GM23338 (cell line): ENCODE measurements around the gene C1orf21. TPM values are rescaled to one million over a fixed set of nuclear protein-coding genes. Genes with fewer than 3 reads are reported as not detected.

Experiments
- ATAC-seq: fragments of 200-7000 bp; cut with Tn5 transposase; 3 replicates; pipeline ENCODE4 v1.9.1; 2020
- DNase-seq: peaks from one replicate; pipeline ENCODE4 v3.0.0-alpha.2; 2015; ENCODE audit warnings: low spot score
- H2AFZ ChIP-seq: fragments of 200-600 bp; sonication (generic); 2 replicates; pipeline ENCODE4 v1.8.0; 2016; ENCODE audit warnings: antibody characterized with exemption, mild to moderate bottlenecking, moderate library complexity
- H3F3A ChIP-seq: fragments of 200-600 bp; sonication (generic); replicated peaks from 2 replicates; pipeline ENCODE4 v1.8.0; 2017; ENCODE audit warnings: antibody characterized with exemption, mixed run types, low read depth
- H3K27ac ChIP-seq: fragments of 200-600 bp; sonication (generic); 2 replicates; pipeline ENCODE4 v1.6.1; 2016; ENCODE audit warnings: low read depth
- H3K27me3 ChIP-seq: fragments of 200-600 bp; sonication (generic); 2 replicates; pipeline ENCODE4 v1.8.0; 2016; ENCODE audit warnings: mild to moderate bottlenecking, mixed run types, moderate library complexity; ENCODE audit not compliant: insufficient read depth
- H3K36me3 ChIP-seq: fragments of 200-600 bp; sonication (generic); 2 replicates; pipeline ENCODE4 v1.8.0; 2016; ENCODE audit warnings: mild to moderate bottlenecking; ENCODE audit not compliant: insufficient read depth
- H3K4me1 ChIP-seq: fragments of 200-600 bp; sonication (generic); 2 replicates; pipeline ENCODE4 v1.8.0; 2016; ENCODE audit warnings: mild to moderate bottlenecking, moderate library complexity; ENCODE audit not compliant: insufficient read depth
- H3K4me2 ChIP-seq: fragments of 200-600 bp; sonication (generic); 2 replicates; pipeline ENCODE4 v1.7.1; 2017; ENCODE audit warnings: mixed run types
- H3K4me3 ChIP-seq: fragments of 200-600 bp; sonication (generic); 2 replicates; pipeline ENCODE4 v1.6.1; 2016; ENCODE audit warnings: mixed run types
- H3K79me2 ChIP-seq: fragments of 200-600 bp; sonication (generic); replicated peaks from 2 replicates; pipeline ENCODE4 v1.8.0; 2017; ENCODE audit warnings: mild to moderate bottlenecking; ENCODE audit not compliant: insufficient read depth
- H3K9me2 ChIP-seq: fragments of 200-600 bp; sonication (generic); 2 replicates; pipeline ENCODE4 v1.8.0; 2017; ENCODE audit not compliant: insufficient read depth
- H4K20me1 ChIP-seq: fragments of 200-600 bp; sonication (generic); replicated peaks from 2 replicates; pipeline ENCODE4 v1.8.0; 2017; ENCODE audit warnings: mild to moderate bottlenecking; ENCODE audit not compliant: insufficient read depth
- H3K27ac Mint-ChIP-seq: 2 replicates; pipeline ENCODE4 v1.8.0; 2020; ENCODE audit warnings: inconsistent platforms, mild to moderate bottlenecking, moderate library complexity, mixed read lengths
- H3K27me3 Mint-ChIP-seq: 3 replicates; pipeline ENCODE4 v1.8.0; 2022; ENCODE audit warnings: low read depth, mild to moderate bottlenecking, moderate library complexity, mixed read lengths, inconsistent platforms; ENCODE audit not compliant: insufficient read depth, poor library complexity
- H3K36me3 Mint-ChIP-seq: 3 replicates; pipeline ENCODE4 v1.8.0; 2021; ENCODE audit warnings: low read depth, mild to moderate bottlenecking, inconsistent platforms, moderate library complexity, mixed read lengths
- H3K4me1 Mint-ChIP-seq: 3 replicates; pipeline ENCODE4 v1.8.0; 2020; ENCODE audit warnings: mild to moderate bottlenecking, inconsistent platforms, mixed read lengths
- H3K4me3 Mint-ChIP-seq: 3 replicates; pipeline ENCODE4 v1.8.0; 2021; ENCODE audit warnings: moderate library complexity, mild to moderate bottlenecking, inconsistent platforms, mixed read lengths
- H3K9me3 Mint-ChIP-seq: 3 replicates; pipeline ENCODE4 v1.8.0; 2020; ENCODE audit warnings: moderate library complexity, mild to moderate bottlenecking, inconsistent platforms, mixed read lengths
- CREB1 ChIP-seq: fragments of 250-450 bp; sonication (Bioruptor Pico); IDR thresholded peaks from 2 replicates; pipeline ENCODE4 v1.5.0; 2020; ENCODE audit warnings: low read depth, mild to moderate bottlenecking, moderate library complexity
- EZH2 ChIP-seq: fragments of 200-600 bp; sonication (generic); IDR thresholded peaks from one replicate; pipeline ENCODE4 v1.8.0; 2017; ENCODE audit warnings: antibody characterized with exemption, mild to moderate bottlenecking, low read depth; ENCODE audit not compliant: unreplicated experiment
- EZH2phosphoT487 ChIP-seq: fragments of 200-600 bp; sonication (generic); IDR thresholded peaks from one replicate; pipeline ENCODE4 v1.8.1; 2018; ENCODE audit warnings: antibody characterized with exemption; ENCODE audit not compliant: unreplicated experiment
- JUNB ChIP-seq: IDR thresholded peaks from one replicate; pipeline ENCODE4 v1.6.1; 2016; ENCODE audit warnings: antibody characterized with exemption; ENCODE audit not compliant: unreplicated experiment
- NANOG ChIP-seq: IDR thresholded peaks from 2 replicates; pipeline ENCODE4 v1.6.1; 2016; ENCODE audit warnings: antibody characterized with exemption, borderline replicate concordance
- POLR2AphosphoS5 ChIP-seq: IDR thresholded peaks from 2 replicates; pipeline ENCODE4 v1.6.1; 2016; ENCODE audit warnings: antibody characterized with exemption, low read depth
- STAT1 ChIP-seq: IDR thresholded peaks from one replicate; pipeline ENCODE4 v1.6.1; 2016; ENCODE audit warnings: antibody characterized with exemption; ENCODE audit not compliant: unreplicated experiment
- ZNF114 ChIP-seq: fragments of 250-450 bp; sonication (Bioruptor Pico); IDR thresholded peaks from 2 replicates; pipeline ENCODE4 v1.5.0; 2020; ENCODE audit warnings: mild to moderate bottlenecking, moderate library complexity
- ZNF331 ChIP-seq: fragments of 250-450 bp; sonication (Bioruptor Pico); IDR thresholded peaks from 2 replicates; pipeline ENCODE4 v1.5.0; 2020; ENCODE audit warnings: low read depth, mild to moderate bottlenecking, moderate library complexity
- polyA plus RNA-seq: library from polyadenylated mRNA; unstranded; fragments of >200 nt; fragmentation: Nextera tagmentation; extraction: Ambion mirVana; gene quantifications from 2 replicates; pipeline ENCODE4 v1.2.1, GENCODE V29; 2016
- total RNA-seq: library from RNA; depleted of rRNA; stranded (reverse); fragments of >200 nt; shearing (Covaris generic); gene quantifications from 2 replicates; pipeline ENCODE4 v1.2.3, GENCODE V29; 2014
- TF ChIP-seq, protein P1 (sequence below), 2 experiments: fragments of 200-600 bp in 1 of 2; sonication (generic) in 1 of 2; conservative IDR thresholded peaks; 2 replicates each; pipeline versions ENCODE4 v1.5.1 to v1.6.1; 2016 to 2017; ENCODE audit warnings: antibody characterized with exemption in 2 of 2, low read depth in 2 of 2, mild to moderate bottlenecking in 2 of 2, moderate library complexity in 1 of 2
- TF ChIP-seq, protein P2 (sequence below): IDR thresholded peaks from one replicate; pipeline ENCODE4 v1.6.1; 2018; ENCODE audit warnings: antibody characterized with exemption; ENCODE audit not compliant: unreplicated experiment
- TF ChIP-seq, protein P3 (sequence below): IDR thresholded peaks from 2 replicates; pipeline ENCODE4 v1.6.1; 2016; ENCODE audit warnings: antibody characterized with exemption
- TF ChIP-seq, protein P4 (sequence below): fragments of 250-450 bp; sonication (Bioruptor Pico); IDR thresholded peaks from 2 replicates; pipeline ENCODE4 v1.5.0; 2020; ENCODE audit warnings: mild to moderate bottlenecking, moderate library complexity

C1orf21 gene
- total and polyA plus RNA-seq, 2 experiments from 2014 or later = 28.0 to 40.4 TPM

DNA sequence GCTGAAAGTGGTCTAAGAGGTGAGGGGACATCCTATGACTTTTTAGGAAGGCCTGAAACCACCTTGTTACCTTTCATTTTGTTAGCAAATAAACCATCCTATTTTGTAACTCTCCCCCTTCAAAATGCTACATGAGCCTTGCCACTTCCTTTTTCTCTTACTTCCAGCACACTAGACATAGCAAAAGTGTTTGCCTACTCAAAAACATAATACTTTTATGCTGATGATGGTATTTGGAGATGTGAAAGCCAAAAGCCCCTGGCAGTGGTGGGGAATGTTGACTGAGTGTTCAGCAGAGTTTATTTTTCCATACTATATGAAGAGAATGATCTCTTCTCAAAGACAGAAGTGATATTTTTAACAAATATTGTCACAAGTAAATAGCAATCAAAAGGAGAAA is 233.6 kb downstream of the C1orf21 start:
- Histone ChIP-seq H3K4me2 (no peak overlapping the region), H2AFZ (no peak overlapping the region), H3F3A (0 out of 2 replicates have a peak, but pooled peaks cover 3% of the 10 kb centered on the region), H3K27ac (no peak overlapping the region), H3K4me3 (no peak overlapping the region), H3K27me3 (no peaks in the 10 kb centered on the region), H3K9me2 (0 out of 2 replicates have a peak, but pooled peaks cover 3% of the 10 kb centered on the region), H4K20me1 (no peaks in the 10 kb centered on the region), H3K4me1 (no peaks in the 10 kb centered on the region; the same call in 1 of the 2 replicates), H3K79me2 (no peaks in the 10 kb centered on the region), H3K36me3 (no peaks in the 10 kb centered on the region; the same call in 1 of the 2 replicates)
- H3K27ac Mint-ChIP-seq = no peak overlapping the region
- peaks cover 3% of the 10 kb centered on the region; the same call in 2 of the 3 replicates for H3K4me1 Mint-ChIP-seq
- ATAC-seq (no peak), DNase-seq (no peak)
- no peaks in the 10 kb centered on the region for H3K9me3 Mint-ChIP-seq
- H3K36me3 Mint-ChIP-seq = no peaks in the 10 kb centered on the region; the same call in 2 of the 3 replicates
- TF ChIP-seq, protein P1, sequence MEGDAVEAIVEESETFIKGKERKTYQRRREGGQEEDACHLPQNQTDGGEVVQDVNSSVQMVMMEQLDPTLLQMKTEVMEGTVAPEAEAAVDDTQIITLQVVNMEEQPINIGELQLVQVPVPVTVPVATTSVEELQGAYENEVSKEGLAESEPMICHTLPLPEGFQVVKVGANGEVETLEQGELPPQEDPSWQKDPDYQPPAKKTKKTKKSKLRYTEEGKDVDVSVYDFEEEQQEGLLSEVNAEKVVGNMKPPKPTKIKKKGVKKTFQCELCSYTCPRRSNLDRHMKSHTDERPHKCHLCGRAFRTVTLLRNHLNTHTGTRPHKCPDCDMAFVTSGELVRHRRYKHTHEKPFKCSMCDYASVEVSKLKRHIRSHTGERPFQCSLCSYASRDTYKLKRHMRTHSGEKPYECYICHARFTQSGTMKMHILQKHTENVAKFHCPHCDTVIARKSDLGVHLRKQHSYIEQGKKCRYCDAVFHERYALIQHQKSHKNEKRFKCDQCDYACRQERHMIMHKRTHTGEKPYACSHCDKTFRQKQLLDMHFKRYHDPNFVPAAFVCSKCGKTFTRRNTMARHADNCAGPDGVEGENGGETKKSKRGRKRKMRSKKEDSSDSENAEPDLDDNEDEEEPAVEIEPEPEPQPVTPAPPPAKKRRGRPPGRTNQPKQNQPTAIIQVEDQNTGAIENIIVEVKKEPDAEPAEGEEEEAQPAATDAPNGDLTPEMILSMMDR (conservative IDR thresholded peaks at IDR 0.05; ENCODE audit: low read depth in 2 of 2) = no peak
- TF ChIP-seq ZNF114 (CRISPR knock-in tag) = no peak
- no peak for TF ChIP-seq POLR2AphosphoS5
- TF ChIP-seq, protein P2, sequence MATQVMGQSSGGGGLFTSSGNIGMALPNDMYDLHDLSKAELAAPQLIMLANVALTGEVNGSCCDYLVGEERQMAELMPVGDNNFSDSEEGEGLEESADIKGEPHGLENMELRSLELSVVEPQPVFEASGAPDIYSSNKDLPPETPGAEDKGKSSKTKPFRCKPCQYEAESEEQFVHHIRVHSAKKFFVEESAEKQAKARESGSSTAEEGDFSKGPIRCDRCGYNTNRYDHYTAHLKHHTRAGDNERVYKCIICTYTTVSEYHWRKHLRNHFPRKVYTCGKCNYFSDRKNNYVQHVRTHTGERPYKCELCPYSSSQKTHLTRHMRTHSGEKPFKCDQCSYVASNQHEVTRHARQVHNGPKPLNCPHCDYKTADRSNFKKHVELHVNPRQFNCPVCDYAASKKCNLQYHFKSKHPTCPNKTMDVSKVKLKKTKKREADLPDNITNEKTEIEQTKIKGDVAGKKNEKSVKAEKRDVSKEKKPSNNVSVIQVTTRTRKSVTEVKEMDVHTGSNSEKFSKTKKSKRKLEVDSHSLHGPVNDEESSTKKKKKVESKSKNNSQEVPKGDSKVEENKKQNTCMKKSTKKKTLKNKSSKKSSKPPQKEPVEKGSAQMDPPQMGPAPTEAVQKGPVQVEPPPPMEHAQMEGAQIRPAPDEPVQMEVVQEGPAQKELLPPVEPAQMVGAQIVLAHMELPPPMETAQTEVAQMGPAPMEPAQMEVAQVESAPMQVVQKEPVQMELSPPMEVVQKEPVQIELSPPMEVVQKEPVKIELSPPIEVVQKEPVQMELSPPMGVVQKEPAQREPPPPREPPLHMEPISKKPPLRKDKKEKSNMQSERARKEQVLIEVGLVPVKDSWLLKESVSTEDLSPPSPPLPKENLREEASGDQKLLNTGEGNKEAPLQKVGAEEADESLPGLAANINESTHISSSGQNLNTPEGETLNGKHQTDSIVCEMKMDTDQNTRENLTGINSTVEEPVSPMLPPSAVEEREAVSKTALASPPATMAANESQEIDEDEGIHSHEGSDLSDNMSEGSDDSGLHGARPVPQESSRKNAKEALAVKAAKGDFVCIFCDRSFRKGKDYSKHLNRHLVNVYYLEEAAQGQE = no peak
- no peak for TF ChIP-seq NANOG
- TF ChIP-seq, protein P3, sequence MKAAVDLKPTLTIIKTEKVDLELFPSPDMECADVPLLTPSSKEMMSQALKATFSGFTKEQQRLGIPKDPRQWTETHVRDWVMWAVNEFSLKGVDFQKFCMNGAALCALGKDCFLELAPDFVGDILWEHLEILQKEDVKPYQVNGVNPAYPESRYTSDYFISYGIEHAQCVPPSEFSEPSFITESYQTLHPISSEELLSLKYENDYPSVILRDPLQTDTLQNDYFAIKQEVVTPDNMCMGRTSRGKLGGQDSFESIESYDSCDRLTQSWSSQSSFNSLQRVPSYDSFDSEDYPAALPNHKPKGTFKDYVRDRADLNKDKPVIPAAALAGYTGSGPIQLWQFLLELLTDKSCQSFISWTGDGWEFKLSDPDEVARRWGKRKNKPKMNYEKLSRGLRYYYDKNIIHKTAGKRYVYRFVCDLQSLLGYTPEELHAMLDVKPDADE = no peak
- no peak for TF ChIP-seq STAT1
- no peak for TF ChIP-seq CREB1
- TF ChIP-seq EZH2phosphoT487 = no peak
- TF ChIP-seq, protein P4, sequence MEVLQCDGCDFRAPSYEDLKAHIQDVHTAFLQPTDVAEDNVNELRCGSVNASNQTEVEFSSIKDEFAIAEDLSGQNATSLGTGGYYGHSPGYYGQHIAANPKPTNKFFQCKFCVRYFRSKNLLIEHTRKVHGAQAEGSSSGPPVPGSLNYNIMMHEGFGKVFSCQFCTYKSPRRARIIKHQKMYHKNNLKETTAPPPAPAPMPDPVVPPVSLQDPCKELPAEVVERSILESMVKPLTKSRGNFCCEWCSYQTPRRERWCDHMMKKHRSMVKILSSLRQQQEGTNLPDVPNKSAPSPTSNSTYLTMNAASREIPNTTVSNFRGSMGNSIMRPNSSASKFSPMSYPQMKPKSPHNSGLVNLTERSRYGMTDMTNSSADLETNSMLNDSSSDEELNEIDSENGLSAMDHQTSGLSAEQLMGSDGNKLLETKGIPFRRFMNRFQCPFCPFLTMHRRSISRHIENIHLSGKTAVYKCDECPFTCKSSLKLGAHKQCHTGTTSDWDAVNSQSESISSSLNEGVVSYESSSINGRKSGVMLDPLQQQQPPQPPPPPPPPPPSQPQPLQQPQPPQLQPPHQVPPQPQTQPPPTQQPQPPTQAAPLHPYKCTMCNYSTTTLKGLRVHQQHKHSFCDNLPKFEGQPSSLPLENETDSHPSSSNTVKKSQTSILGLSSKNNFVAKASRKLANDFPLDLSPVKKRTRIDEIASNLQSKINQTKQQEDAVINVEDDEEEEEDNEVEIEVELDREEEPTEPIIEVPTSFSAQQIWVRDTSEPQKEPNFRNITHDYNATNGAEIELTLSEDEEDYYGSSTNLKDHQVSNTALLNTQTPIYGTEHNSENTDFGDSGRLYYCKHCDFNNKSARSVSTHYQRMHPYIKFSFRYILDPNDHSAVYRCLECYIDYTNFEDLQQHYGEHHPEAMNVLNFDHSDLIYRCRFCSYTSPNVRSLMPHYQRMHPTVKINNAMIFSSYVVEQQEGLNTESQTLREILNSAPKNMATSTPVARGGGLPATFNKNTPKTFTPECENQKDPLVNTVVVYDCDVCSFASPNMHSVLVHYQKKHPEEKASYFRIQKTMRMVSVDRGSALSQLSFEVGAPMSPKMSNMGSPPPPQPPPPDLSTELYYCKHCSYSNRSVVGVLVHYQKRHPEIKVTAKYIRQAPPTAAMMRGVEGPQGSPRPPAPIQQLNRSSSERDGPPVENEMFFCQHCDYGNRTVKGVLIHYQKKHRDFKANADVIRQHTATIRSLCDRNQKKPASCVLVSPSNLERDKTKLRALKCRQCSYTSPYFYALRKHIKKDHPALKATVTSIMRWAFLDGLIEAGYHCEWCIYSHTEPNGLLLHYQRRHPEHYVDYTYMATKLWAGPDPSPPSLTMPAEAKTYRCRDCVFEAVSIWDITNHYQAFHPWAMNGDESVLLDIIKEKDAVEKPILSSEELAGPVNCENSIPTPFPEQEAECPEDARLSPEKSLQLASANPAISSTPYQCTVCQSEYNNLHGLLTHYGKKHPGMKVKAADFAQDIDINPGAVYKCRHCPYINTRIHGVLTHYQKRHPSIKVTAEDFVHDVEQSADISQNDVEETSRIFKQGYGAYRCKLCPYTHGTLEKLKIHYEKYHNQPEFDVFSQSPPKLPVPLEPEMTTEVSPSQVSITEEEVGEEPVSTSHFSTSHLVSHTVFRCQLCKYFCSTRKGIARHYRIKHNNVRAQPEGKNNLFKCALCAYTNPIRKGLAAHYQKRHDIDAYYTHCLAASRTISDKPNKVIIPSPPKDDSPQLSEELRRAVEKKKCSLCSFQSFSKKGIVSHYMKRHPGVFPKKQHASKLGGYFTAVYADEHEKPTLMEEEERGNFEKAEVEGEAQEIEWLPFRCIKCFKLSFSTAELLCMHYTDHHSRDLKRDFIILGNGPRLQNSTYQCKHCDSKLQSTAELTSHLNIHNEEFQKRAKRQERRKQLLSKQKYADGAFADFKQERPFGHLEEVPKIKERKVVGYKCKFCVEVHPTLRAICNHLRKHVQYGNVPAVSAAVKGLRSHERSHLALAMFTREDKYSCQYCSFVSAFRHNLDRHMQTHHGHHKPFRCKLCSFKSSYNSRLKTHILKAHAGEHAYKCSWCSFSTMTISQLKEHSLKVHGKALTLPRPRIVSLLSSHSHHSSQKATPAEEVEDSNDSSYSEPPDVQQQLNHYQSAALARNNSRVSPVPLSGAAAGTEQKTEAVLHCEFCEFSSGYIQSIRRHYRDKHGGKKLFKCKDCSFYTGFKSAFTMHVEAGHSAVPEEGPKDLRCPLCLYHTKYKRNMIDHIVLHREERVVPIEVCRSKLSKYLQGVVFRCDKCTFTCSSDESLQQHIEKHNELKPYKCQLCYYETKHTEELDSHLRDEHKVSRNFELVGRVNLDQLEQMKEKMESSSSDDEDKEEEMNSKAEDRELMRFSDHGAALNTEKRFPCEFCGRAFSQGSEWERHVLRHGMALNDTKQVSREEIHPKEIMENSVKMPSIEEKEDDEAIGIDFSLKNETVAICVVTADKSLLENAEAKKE = no peak
- TF ChIP-seq ZNF331 = no peak
- TF ChIP-seq EZH2 = no peak
- no peak for TF ChIP-seq JUNB
- no peaks in the 10 kb centered on the region for H3K27me3 Mint-ChIP-seq
- no peak overlapping the region for H3K4me3 Mint-ChIP-seq
